ENCODE results near the gene GDF2. TPM values are rescaled to one million over a fixed set of nuclear protein-coding genes. Genes with fewer than 3 reads are reported as not detected.

Gene GDF2
- total and polyA plus RNA-seq, 5 donors, result 0.14 to 0.26 (median 0.20) TPM

GRCh38 chr10:47372726-47373125 lies 50.5 kb downstream of the GDF2 start:
- ATAC-seq (peak in 1 of 2 donors; percentile 12), DNase-seq (no peak)
- intact Hi-C loops (cut with DNase I), result no loop called here
- Histone ChIP-seq H3K9me3 (ENCODE audit: control insufficient read depth, low read length) (no peaks in the 10 kb centered on the region), H3K4me3 (ENCODE audit: low read length) (no peak overlapping the region), H3K4me1 (ENCODE audit: control insufficient read depth, insufficient read depth, low read length) (no peaks in the 10 kb centered on the region), H3K27me3 (ENCODE audit: control insufficient read depth, insufficient read depth) (no peaks in the 10 kb centered on the region), H3K27ac (ENCODE audit: low read length) (no peak overlapping the region)
- WGBS, result 74% methylated on average over 6 of the region's 6 CpGs

GRCh38 chr10:47374611-47375536 lies 52.6 kb downstream of the GDF2 start:
- no peak for ATAC-seq
- intact Hi-C loops (cut with DNase I), result no loop called here

GRCh38 chr10:47376522-47377220 lies 54.4 kb downstream of the GDF2 start:
- no peak for DNase-seq
- WGBS, result 74% methylated on average over 10 of the region's 10 CpGs
- Histone ChIP-seq H3K27me3 (ENCODE audit: control insufficient read depth, insufficient read depth) (no peaks in the 10 kb centered on the region), H3K4me1 (ENCODE audit: control insufficient read depth, insufficient read depth, low read length) (no peaks in the 10 kb centered on the region), H3K4me3 (ENCODE audit: low read length) (no peak overlapping the region), H3K9me3 (ENCODE audit: control insufficient read depth, low read length) (no peaks in the 10 kb centered on the region), H3K27ac (ENCODE audit: low read length) (no peak overlapping the region)
- intact Hi-C loops (cut with DNase I), result no loop called here
- no peak for ATAC-seq

More at GRCh38 chr10:47374611-47375536, 52.6 kb downstream of the GDF2 start:
- no peak overlapping the region for H3K27ac ChIP-seq (ENCODE audit: low read length)
- no peak overlapping the region for H3K4me3 ChIP-seq (ENCODE audit: low read length)
- H3K4me1 ChIP-seq (ENCODE audit: control insufficient read depth, insufficient read depth, low read length), result no peaks in the 10 kb centered on the region
- DNase-seq, result no peak
- 54% methylated on average over 12 of the region's 12 CpGs for WGBS
- no peaks in the 10 kb centered on the region for H3K9me3 ChIP-seq (ENCODE audit: control insufficient read depth, low read length)
- no peaks in the 10 kb centered on the region for H3K27me3 ChIP-seq (ENCODE audit: control insufficient read depth, insufficient read depth)

Other genes starting within 250 kb of the GDF2 start
- 1 to 10 TPM; 1.8 to 4.3 (median 2.7) TPM for gene GDF10, start 22.3 kb upstream of the GDF2 start, total RNA-seq
- gene GDF10, start 22.3 kb upstream of the GDF2 start, polyA plus RNA-seq, result 2.2 TPM
- not detected for gene RBP3, start 25.9 kb downstream of the GDF2 start, total RNA-seq
- not detected for gene RBP3, start 25.9 kb downstream of the GDF2 start, polyA plus RNA-seq
- gene ZNF488, start 61.8 kb downstream of the GDF2 start, total RNA-seq, result not detected
- gene ZNF488, start 61.8 kb downstream of the GDF2 start, polyA plus RNA-seq, result 0.02 TPM
- gene ANXA8, start 161.7 kb downstream of the GDF2 start, total RNA-seq, result 1 to 10 TPM in 1 of 4 donors, under 1 TPM in 3; 0.62 to 1.3 (median 0.80) TPM
- gene ANXA8, start 161.7 kb downstream of the GDF2 start, polyA plus RNA-seq, result 0.27 TPM
- gene FAM25G, start 169.2 kb downstream of the GDF2 start, total RNA-seq, result not detected
- gene FAM25G, start 169.2 kb downstream of the GDF2 start, polyA plus RNA-seq, result not detected
- gene AGAP9, start 201.2 kb downstream of the GDF2 start, total RNA-seq, result 1 to 10 TPM; 3.3 to 4.6 (median 4.0) TPM
- gene AGAP9, start 201.2 kb downstream of the GDF2 start, polyA plus RNA-seq, result 4.9 TPM

Measured in right cardiac atrium (tissue), 5 donors.